GM13977 (cell line): Measurements from ENCODE around the gene NEXN.

ENCODE experiments used
- DNase-seq: peaks from one replicate; pipeline ENCODE4 v3.0.0; 2012; ENCODE audit warnings: low spot score
- CTCF ChIP-seq: IDR thresholded peaks from 2 replicates; pipeline ENCODE4 v1.5.1; 2012; ENCODE audit warnings: mild to moderate bottlenecking, control low read depth; ENCODE audit not compliant: insufficient read depth; ENCODE audit errors: extremely low read depth, missing control alignments
- in situ Hi-C: fragments of 300-500 bp; cut with MboI; formaldehyde crosslinking; loops from one replicate; pipeline ENCODE4 v1.12.0; 2022; ENCODE audit warnings: low sequenced_read_pairs, low pct_unique_long_range_greater_than_20kb, mixed read lengths, inconsistent platforms; ENCODE audit not compliant: unreplicated experiment

Gene NEXN

GRCh38 chr1:77876884-77877283 lies 11.5 kb upstream of the NEXN start:
- DNase-seq, result no peak

GRCh38 chr1:77881061-77881460 lies 7.4 kb upstream of the NEXN start:
- in situ Hi-C loops, result no loop called here
- DNase-seq, result no peak
- no peak for TF ChIP-seq CTCF

More at GRCh38 chr1:77876884-77877283, 11.5 kb upstream of the NEXN start:
- no peak for TF ChIP-seq CTCF
- in situ Hi-C loops, result no loop called here

- in situ Hi-C loops, result no loop called here
- no peak for DNase-seq
- no peak for TF ChIP-seq CTCF
Measured at GRCh38 chr1:77882411-77882810, 6.0 kb upstream of the NEXN start.

GRCh38 chr1:77888781-77889642 lies 588 bp downstream of the NEXN start:
- DNase-seq, result peak; percentile 43
- TF ChIP-seq CTCF, result no peak
- in situ Hi-C loops, result no loop called here

GRCh38 chr1:77889671-77890070 lies 1.2 kb downstream of the NEXN start:
- in situ Hi-C loops, result no loop called here
- no peak for TF ChIP-seq CTCF
- no peak for DNase-seq

- TF ChIP-seq CTCF, result no peak
- no peak for DNase-seq
- in situ Hi-C loops, result no loop called here
Measured at GRCh38 chr1:77891200-77891599, 2.8 kb downstream of the NEXN start.
